ENCODE data around the gene LINGO1.

LINGO1 gene

GRCh38 chr15:77637851-77638692, 5.4 kb upstream of the LINGO1 start:
- TF ChIP-seq ZFX (IDR thresholded peaks at IDR 0.05; ENCODE audit: borderline replicate concordance) (no peak), CTCF (IDR thresholded peaks at IDR 0.05) (no peak)
- no peak overlapping the region for H3K27ac ChIP-seq

- H3K27ac ChIP-seq, result no peak overlapping the region
- TF ChIP-seq ZFX (IDR thresholded peaks at IDR 0.05; ENCODE audit: borderline replicate concordance), result no peak
- TF ChIP-seq CTCF (IDR thresholded peaks at IDR 0.05), result no peak
Observed at GRCh38 chr15:77636209-77636608, 3.5 kb upstream of the LINGO1 start.

GRCh38 chr15:77634266-77634962, 1.7 kb upstream of the LINGO1 start:
- H3K27ac ChIP-seq, result no peak overlapping the region
- TF ChIP-seq CTCF (IDR thresholded peaks at IDR 0.05) (peak; percentile 78), ZFX (IDR thresholded peaks at IDR 0.05; ENCODE audit: borderline replicate concordance) (no peak)

GRCh38 chr15:77633913-77634265, 1.2 kb upstream of the LINGO1 start:
- no peak for TF ChIP-seq CTCF (IDR thresholded peaks at IDR 0.05)
- TF ChIP-seq ZFX (IDR thresholded peaks at IDR 0.05; ENCODE audit: borderline replicate concordance), result no peak
- H3K27ac ChIP-seq, result no peak overlapping the region

- TF ChIP-seq CTCF (IDR thresholded peaks at IDR 0.05), result peak; percentile 100
- no peak for TF ChIP-seq ZFX (IDR thresholded peaks at IDR 0.05; ENCODE audit: borderline replicate concordance)
- H3K27ac ChIP-seq, result peak overlapping the region; percentile 55
Observed at GRCh38 chr15:77633134-77633912, 611 bp upstream of the LINGO1 start.

- TF ChIP-seq CTCF (IDR thresholded peaks at IDR 0.05) (no peak), ZFX (IDR thresholded peaks at IDR 0.05; ENCODE audit: borderline replicate concordance) (no peak)
- H3K27ac ChIP-seq, result peak overlapping the region; percentile 55; the same call in 1 of the 2 replicates
Observed at GRCh38 chr15:77631745-77632533, 773 bp downstream of the LINGO1 start.

All from 22Rv1 (cell line).